HG02759 (cell line): ENCODE measurements around the gene JOSD1.

Experiments used
- ATAC-seq: cut with Tn5 transposase; IDR thresholded peaks from one replicate; pipeline ENCODE4 v1.9.1; 2021; ENCODE audit warnings: mild to moderate bottlenecking, moderate library complexity; ENCODE audit not compliant: unreplicated experiment

The JOSD1 gene

DNA sequence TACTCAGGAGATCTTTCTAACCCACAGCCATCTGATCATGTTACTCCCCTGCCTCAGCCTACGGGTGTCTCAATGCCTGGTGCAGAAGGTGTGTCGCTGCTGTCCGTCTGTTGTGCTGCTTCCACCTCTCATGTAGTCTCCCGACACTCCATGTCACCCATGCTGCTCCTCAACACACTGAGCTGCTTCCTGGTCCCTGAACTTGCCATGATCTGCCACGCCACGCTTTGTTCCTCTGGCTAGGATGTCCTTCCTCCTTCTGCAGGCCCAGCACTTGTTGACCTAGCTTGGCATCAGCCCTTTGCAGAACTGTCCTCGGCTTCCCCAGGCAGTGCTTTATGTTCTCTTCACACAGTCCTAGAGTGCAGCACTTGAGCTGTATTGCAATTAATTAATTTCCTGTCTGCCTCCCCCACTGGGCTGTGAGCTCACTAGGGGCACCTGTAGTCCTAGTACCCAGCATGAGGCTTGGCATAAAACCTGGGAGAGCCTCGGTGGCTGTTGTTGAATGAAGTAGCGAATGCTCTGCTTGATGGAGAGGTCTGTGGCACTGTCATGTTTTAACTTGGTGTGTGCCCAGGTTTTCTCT is 14.5 kb upstream of the JOSD1 start:
- no peak for ATAC-seq

DNA sequence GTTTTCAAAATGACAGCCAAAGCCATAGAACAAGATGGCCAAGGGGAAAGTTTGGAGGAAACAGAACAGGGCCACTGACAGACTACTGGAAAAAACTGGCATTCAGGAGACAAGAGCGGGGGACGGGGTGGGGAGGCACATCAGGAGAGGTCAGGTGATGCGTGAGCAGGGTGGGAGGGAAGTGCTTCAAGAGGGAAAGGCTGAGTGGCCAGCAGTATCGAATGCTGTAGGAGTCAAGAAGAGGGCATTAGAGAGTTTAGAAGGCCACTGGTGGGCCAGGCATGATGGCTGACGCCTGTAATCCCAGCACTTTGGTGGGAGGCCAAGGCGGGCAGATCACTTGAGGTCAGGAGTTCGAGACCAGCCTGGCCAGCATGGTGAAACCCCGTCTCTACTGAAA is 13.2 kb upstream of the JOSD1 start:
- ATAC-seq: no peak

DNA sequence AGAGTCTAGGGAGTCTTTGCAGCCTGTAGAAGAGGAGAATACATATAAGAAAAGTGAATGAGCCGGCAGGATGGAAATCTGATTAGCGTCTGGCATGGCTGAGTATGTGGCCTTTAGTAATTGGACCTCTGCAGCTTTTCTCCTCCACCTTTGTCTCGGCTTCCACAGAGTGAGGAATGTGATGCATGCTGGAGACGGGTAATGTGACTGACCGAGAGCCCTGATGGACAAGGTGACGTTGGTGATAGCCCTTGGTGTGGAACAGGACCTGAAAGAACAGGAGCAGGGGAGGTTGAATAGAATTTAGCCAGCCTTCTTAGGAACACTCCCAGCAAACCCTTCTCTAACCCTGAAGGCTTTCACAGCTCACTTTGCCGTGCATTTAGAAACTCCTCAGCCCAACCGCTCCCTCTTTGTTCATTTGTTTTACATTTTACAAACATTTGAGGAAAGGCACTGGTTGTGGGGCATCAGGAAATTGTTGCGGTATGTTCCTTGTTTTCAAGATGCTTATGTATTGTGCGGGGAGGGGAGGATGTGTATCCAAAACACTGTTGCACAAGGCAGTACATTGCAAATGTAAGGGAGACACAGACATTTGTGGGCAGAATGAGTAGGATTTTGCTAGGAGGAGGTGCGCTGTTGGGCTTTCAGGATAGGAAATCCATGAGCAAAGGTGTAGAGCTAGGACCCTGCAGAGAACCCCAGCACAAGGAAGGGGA is 11.9 kb upstream of the JOSD1 start:
- ATAC-seq: no peak

DNA sequence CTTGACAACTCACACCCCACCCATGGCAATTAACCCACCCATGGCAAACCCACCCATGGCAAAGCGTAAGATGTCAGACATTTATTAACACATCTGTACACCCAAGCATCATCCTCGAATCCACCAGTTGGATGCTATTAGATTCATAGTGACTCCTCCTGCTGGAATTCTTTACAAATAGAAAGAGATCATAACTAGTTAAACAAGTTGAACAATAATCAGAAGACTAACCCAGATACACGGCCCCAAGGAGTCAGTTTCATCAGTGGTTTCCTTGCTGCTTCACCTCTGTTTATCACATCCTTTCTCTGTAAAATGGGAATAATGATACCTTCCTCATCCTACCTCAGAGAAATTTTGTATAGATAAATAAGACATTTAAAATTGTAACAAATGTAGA is 10.1 kb upstream of the JOSD1 start:
- no peak for ATAC-seq

DNA sequence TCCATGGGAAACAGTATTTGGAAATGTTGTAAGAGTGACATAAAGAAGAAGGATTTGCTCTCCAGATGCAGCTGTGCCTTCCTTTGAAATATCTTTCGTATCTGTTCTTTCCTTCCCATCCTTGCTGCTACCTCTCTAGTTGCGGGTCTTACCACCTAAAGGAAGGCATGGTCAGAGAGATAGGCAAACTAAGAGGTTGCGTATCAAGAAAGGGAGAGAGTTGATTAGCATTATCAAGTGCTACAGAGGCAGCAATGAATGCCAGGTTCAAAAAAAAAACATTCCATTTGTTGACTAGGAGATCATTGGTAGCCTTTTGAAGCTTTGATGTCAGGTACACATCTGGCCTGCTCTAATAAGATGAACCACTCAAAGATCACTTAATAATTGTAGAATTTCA is 9.6 kb upstream of the JOSD1 start:
- ATAC-seq: no peak

DNA sequence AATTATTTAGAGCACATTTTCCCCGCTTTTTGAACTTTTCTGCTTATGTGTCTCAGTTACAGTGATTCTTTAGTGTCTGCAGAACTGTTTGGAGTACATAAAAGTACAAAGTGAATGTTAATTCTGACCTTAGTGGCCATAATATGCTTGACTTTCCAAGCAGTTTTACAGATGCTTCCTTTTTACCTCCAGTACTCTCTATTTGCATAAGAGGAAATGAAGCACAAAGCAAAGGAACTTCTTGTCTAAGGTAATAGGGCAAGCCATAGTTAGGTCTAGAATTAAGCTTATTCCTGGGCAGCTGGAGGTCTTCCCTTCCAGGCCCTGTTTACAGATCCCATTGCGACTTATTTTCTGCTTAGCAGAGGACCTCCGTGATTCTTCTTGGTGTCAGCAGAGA is 8.6 kb upstream of the JOSD1 start:
- ATAC-seq: no peak

DNA sequence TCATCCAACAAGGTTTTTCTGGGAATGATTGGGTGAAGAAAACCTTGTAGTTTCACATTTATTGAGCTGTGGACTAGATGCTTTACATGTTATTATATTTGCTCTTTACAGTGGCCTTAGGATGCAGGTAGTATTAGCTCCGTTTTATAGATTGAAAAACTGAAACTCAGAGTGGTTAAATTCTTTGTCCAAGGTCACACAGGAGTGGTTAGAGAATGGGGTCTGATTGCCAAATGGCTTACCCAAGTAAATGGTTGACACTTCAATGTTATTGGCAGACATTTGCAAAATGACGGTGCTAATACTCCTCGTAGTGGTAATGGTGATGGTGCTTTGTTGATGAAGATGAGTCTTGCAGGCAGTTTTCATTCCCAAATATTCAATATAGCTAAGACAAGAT is 7.2 kb upstream of the JOSD1 start:
- ATAC-seq: no peak

DNA sequence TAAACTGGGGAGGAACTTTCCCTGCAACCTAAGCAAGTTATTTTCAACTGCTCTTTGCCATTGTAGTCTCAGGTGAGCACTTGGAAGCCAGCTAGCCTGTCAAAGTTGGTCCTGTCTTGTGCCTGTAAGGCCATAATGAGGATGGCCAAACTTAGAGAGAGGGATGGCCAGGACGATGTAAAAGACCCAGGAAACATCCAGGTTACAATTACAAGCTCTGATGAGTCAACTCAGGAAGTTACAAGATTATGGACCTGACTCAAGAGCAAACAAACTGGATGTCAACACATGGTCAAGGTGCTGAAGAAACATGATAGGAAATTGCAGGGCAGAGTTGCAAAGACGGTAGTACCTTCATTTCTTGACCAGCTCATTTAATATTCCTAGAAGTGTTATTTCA is 6.6 kb upstream of the JOSD1 start:
- no peak for ATAC-seq

DNA sequence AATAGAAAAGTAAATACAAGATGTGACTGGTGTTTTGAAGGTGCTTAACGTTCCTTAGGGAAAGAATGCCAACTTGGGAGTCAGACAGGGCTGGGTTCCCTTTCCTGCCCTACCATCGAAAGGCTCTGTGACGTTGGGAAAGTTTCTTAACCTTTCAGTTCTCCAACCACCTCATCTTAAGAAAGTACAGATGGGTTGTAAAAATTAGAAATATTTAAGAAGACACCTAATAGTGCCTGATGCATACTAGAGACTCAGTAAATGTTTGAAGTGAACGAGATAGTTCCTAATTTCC is 6.1 kb upstream of the JOSD1 start:
- no peak for ATAC-seq

DNA sequence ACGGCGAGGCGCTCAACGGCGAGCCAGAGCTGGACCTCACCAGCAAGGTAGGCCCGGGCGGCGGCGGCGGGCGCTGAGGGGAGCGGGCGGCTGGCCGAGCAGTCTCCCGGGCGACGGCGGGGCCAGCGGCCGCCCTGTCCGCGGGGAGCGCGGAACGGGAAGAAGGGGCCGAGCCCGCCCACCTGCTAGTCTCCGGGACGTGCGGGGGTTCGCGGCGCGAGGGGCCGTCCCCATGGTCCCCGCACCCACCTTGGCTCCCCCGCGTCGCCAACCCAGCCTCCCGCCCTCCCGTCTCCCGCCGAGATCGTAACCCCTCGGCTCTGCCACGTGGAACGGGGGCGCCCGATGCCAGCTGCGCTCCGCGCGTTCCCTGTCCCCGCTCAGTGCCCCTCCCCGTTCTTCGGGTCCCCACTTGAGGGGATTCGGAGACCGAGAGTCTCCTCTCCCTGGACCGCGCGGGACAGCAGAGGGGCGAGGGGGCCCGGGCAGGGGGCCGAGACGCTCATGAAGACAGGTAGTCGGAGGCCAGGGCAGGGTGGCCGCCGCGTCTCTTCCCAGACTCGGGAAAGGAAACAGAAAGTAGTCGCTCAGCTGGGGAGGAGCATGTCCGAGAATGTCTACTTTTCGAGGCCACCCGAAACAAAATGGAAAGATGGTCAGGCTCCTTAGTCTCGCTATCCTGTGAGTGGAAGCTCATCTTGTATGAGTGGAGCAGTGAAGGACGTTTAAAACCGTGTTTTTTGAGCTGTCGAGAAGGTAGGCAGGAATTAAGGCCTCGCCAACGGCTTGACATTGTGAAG is 5.6 kb upstream of the JOSD1 start:
- no peak for ATAC-seq

DNA sequence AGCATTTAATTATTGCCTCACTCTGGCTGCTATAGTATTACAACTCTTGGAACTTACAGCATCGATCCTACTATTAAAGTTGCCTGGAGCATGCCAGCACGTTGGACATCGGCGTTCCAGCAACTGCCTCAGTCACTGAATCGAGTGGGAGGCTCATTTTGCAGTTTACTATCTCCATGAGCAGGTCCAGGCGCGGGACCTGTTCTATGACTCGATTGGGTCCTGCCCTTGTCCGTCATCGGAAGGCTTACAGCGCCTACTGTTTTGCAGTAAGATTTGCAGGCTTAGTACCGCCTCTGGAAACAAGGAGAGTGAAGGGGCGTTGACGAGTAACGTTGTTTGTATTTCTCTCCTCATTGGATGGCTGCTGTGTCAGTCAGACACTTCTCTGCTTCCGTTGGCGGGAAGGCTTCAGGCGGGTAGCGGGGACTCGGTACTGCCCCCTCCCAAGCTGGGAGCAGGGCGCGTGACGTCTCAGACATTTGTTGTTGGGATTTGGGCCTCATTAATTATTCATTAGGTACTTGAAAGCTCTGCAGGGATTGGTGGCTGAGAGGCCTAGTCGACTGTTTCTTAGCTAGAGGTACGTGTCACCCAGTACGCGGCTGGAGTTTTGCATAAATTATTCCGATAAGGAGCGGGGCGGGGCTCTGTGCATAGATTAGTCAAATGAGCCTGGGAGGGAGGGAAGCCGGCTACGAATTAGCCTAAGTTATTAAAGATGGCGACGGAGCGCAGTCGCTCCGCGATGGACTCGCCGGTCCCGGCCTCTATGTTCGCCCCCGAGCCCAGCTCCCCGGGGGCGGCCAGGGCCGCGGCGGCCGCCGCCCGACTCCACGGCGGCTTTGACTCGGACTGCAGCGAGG is 4.7 kb upstream of the JOSD1 start, which contains the start of gene GTPBP1:
Gene GTPBP1, plus strand, starts transcription at position 710 of the 866 bp plus-strand sequence. Its CDS starts 12 bp downstream, at position 722.
- peak; percentile 69 for ATAC-seq

DNA sequence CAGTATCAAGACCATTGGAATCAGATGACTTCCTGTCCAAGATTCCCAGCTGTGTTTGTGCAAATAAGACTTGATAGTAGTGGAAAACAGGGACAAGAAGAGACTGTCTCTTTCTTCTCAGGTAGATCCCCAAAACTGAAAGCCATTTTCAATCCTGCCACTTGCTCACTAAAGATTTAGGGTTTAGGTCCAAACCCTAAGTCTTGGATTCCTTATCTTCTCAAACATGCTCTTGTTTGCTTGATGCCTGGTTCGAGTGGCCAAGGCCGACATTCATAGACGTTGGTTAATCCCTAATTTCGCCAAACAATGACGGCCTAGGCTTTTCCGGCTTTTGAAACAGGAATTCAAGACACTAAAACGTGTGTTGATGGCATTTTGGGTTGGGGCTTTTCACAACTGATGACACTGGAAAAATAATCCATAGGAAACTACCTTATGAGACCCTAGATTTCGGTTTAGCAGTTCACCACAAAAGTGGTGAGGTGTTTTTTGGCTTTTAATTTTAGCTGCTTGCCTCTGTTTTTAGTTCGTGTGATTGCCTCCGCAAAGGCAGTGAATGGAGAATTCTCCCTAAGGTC is 4.0 kb upstream of the JOSD1 start:
- no peak for ATAC-seq

DNA sequence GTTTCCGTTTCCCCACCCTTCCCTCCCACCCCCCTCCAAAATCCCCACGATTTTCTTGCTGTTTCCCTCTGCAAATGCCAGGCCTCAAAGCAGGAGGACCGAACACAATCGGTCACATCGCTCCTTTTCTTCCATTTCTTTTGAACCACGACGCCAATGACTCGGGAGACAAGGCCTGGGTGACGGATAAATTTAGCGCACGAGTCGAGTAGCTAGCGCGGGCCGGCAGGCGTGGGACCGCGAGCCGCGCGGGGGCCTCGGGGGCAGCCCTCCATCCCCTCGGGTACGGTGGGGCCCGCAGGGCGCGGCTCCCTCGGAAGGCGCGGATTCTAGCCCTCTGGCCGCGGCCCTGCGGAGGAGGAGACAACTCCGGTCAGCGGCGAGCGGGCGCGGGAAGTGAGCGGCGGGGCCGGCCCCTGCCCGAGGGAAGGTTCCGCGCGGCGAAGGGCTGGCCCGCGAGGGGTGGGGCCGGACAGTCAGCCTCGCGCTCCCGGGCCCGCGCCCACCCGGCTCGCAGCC is 414 bp downstream of the JOSD1 start:
- ATAC-seq: no peak

DNA sequence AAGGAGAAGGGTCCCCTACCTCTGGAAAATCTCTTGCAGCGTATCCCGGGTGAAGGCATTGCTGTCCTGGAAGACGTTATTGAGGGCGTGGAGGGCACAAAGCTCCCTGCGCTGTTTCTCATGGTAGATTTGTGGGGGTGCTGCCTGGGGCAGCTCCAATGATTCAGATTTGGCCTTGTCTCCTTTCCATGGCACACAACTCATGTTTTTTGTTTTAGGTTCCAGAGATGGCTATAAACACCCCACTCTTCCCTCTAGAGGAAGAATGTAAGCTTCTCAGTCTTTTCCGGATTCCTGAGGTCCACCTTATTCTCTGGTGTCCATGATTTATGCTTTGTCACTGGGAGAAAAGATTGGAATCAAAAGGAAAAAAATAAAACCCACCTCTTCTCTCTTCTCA is 959 bp downstream of the JOSD1 start:
- no peak for ATAC-seq

DNA sequence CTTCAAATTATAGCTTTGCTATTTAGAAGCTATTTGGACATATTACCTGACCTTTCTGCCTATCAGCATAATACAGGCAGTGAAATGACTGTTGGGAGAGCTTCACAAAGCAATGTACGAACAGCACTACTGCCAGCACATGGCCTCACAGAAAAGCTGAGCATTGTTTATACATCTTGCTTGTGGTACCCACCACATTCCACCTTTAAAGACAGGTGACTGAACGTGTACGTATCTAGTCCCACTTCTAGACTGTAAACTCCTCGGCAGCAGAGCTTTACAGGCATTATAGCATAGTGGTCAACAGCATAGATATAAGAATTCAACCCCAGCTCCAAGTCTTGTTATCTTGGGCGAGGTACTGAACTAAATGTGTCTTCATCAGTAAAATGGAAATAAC is 1.6 kb downstream of the JOSD1 start:
- no peak for ATAC-seq

DNA sequence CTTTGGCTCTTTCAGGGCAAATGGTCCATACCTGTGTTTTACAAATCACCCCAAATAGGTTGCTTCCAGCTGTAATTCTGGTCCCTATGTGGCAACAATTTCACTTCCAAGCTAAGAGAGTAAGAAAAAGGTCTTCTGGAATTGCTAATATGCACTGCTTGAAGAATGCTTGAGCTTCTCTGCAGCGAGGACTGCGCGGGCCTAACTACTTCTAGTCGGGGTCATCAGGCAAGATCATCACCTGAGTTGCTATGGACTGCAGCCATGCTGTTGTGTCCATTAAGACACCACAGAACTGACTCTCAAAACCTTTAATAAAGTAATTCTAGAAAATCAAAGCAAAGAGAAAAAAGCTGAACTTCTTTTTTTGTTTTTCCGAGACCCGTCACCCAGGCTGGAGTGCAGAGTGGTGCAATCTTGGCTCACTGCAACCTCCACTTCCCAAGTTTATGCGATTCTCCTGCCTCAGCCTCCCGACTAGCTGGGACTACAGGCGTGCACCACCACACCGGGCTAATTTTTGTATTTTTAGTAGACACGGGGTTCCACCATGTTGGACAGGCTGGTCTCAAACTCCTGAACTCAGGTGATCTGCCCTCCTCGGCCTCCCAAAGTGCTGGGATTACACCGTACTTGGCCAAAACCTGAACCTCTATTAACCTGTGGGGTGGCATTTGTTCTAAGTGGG is 2.2 kb downstream of the JOSD1 start:
- no peak for ATAC-seq

DNA sequence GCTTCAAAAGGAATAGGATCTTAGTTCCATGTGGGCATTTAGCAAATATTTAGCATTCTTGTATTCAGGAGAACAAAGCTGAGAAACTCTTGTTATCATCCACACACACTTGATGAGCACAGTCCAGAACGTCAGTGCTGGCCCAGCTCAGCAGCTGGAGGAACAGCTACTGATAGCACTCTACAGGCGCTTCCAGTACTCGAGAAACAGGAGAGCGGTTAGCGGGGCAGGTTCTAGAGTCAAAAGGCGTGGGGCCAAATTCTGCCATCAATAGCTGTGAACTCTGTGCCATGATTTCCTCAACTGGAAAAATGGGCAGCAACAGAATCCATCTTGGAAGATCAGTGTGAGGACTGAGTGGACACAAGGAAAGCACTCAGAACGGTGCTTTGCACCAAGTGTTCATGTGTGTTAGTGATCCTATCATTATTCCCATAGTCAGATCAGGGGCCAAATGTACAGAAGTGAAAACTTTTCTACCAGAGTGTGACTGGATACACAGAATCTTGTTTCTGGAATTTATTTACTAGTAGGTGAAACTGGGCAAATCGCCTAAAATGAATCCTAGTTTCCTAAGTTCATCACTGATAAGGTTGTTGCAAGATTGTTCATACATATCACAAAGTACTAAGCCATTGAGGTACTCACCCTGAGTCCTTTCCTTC is 3.2 kb downstream of the JOSD1 start:
- ATAC-seq: no peak

DNA sequence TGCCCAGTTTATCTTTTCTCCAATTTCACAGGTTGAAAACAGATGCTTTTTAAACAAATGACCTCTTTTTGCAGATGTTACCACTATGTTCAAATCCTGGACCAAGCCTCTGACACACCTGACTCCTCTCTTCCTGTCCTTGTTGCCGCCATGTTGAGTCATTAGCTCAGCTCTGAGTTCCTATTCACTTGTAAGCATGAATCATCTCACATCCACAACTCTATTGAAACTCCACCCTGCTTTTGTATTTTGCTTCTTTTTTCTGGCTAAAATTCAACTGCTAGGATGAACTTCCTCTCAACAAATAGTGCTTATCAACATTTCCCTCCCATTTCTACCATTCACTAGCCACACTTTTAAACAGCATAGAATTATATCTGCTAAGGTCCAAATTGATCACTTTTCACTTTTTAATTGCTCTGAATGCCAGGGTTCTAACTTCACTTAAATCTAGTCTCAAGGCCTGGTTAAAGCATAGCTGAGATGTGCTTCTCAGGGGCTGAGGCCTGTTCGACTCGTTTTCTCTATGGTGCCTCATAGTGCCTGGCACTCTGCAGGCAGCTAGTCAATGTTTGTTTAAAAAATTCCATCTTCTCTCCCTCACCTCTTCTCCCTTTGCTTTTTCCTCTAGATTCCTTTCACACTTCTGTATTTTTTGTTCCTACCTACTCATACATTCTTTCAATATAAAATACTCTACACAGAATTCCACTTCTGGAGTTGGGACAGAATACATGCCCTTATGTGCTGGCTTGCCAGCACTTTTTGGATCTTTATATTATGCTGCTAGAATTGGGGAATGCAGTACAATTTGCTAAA is 3.9 kb downstream of the JOSD1 start:
- no peak for ATAC-seq

DNA sequence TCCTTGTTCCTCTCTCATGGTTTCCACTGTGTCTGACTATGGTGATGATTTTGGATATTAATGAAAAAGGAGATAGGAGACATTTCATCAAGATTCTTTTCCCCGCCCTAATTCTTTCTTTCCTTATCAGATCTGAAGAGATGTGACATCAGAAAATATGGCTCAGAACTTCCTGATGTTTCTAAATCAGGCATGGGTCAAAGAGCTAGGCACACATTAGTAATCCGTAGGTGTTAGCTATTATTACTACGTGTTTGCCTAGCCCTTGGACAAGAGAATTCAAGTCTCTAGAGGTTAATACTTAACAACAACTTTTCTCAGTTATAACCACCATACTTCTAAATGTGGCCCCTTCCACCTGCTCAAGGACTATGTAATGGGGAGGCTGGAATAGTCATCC is 5.8 kb downstream of the JOSD1 start:
- ATAC-seq: no peak
